ENCODE results near the gene OLFML2A. TPM values are rescaled to one million over a fixed set of nuclear protein-coding genes. Genes with fewer than 3 reads are reported as not detected.
"Not testable (repeated sequence)": the region's sequence is repeated elsewhere in the genome, so short reads cannot be mapped to it uniquely, and the experiment has no call there.

The OLFML2A gene
- total RNA-seq, 1 experiment from 2014 or later: 5.8 TPM

- Histone ChIP-seq H3K9ac (ENCODE audit: extremely low read depth, insufficient read length, low read length) (no peak overlapping the region), H4K20me1 (ENCODE audit: control insufficient read depth, insufficient read depth, insufficient read length) (no peaks in the 10 kb centered on the region), H3K56ac (ENCODE audit: insufficient read length, low read depth, low read length) (no peak overlapping the region), H2AFZ (ENCODE audit: low read length) (no peak overlapping the region), H3K79me2 (ENCODE audit: insufficient read depth, low read length) (no peaks in the 10 kb centered on the region), H3K27me3 (ENCODE audit: insufficient read depth, low read length) (no peaks in the 10 kb centered on the region), H2BK15ac (ENCODE audit: low read depth, low read length) (no peak overlapping the region), H3K9me3 (ENCODE audit: control insufficient read depth, low read depth, low read length) (no peaks in the 10 kb centered on the region), H3K23me2 (ENCODE audit: insufficient read length, low read depth, low read length, poor library complexity, severe bottlenecking) (no peaks in the 10 kb centered on the region), H3K4ac (ENCODE audit: low read depth, low read length) (no peak overlapping the region), H2BK20ac (ENCODE audit: low read depth, low read length, poor library complexity, severe bottlenecking) (no peak overlapping the region), H3K18ac (ENCODE audit: insufficient read length, low read depth, low read length) (no peak overlapping the region), H4K8ac (replicated peaks; ENCODE audit: insufficient read length, low read depth, low read length) (no peak overlapping the region), H4K5ac (ENCODE audit: insufficient read length, low read depth, low read length) (no peak overlapping the region), H2BK5ac (ENCODE audit: insufficient read length, low read length) (no peak overlapping the region), H3K23ac (ENCODE audit: insufficient read length, low read depth, low read length) (no peak overlapping the region), H3K14ac (ENCODE audit: insufficient read depth, low read length) (no peak overlapping the region), H3T11ph (ENCODE audit: low read length) (no peak overlapping the region), H3K79me1 (ENCODE audit: insufficient read depth, low read depth, low read length, poor library complexity, severe bottlenecking) (no peaks in the 10 kb centered on the region), H3K4me1 (ENCODE audit: insufficient read depth, low read length) (no peaks in the 10 kb centered on the region), H4K91ac (ENCODE audit: insufficient read length, low read depth, low read length) (no peak overlapping the region), H2BK120ac (ENCODE audit: low read depth, low read length, poor library complexity, severe bottlenecking) (no peak overlapping the region), H3K27ac (ENCODE audit: insufficient read length, low read depth, low read length) (no peak overlapping the region), H3K4me2 (ENCODE audit: insufficient read depth, insufficient read length, low read length) (no peak overlapping the region), H2AK5ac (ENCODE audit: insufficient read length, low read length) (no peak overlapping the region), H2BK12ac (ENCODE audit: insufficient read length, low read depth, low read length) (no peak overlapping the region)
- TF ChIP-seq CTCF (conservative IDR thresholded peaks at IDR 0.05): no peak
- Mint-ChIP-seq H3K27ac (no peak overlapping the region), H3K4me3 (no peak overlapping the region), H3K4me1 (peaks cover 2 to 14% of the 10 kb centered on the region in 2 experiments; a peak in 2 of 4 replicates), H3K36me3 (ENCODE audit: insufficient read depth in 1 of 3, low read depth in 3 of 3) (peaks cover 0 to 1% (median 0%) of the 10 kb centered on the region in 3 experiments; a peak in 2 of 7 replicates), H3K9me3 (no peaks in the 10 kb centered on the region), H3K27me3 (ENCODE audit: low read depth) (peaks cover 2% of the 10 kb centered on the region; the same call in 1 of the 2 replicates)
- no CpG with 5 or more reads among the region's 13 CpGs for WGBS (ENCODE audit: extremely low coverage, insufficient read length, low lambda C conversion rate)
- DNase-seq: no peak
Observed at GRCh38 chr9:124835026-124835557, 58.2 kb downstream of the OLFML2A start.

- H3K79me1 ChIP-seq (ENCODE audit: insufficient read depth, low read depth, low read length, poor library complexity, severe bottlenecking); H2BK12ac ChIP-seq (ENCODE audit: insufficient read length, low read depth, low read length); H3T11ph ChIP-seq (ENCODE audit: low read length); H3K27me3 ChIP-seq (ENCODE audit: insufficient read depth, low read length); H3K27me3 Mint-ChIP-seq (ENCODE audit: low read depth); H4K20me1 ChIP-seq (ENCODE audit: control insufficient read depth, insufficient read depth, insufficient read length); H4K91ac ChIP-seq (ENCODE audit: insufficient read length, low read depth, low read length); H4K8ac ChIP-seq (replicated peaks; ENCODE audit: insufficient read length, low read depth, low read length); H2BK20ac ChIP-seq (ENCODE audit: low read depth, low read length, poor library complexity, severe bottlenecking); H3K4me2 ChIP-seq (ENCODE audit: insufficient read depth, insufficient read length, low read length); H3K79me2 ChIP-seq (ENCODE audit: insufficient read depth, low read length); H3K23me2 ChIP-seq (ENCODE audit: insufficient read length, low read depth, low read length, poor library complexity, severe bottlenecking); H3K4ac ChIP-seq (ENCODE audit: low read depth, low read length); H3K9me3 Mint-ChIP-seq; H3K18ac ChIP-seq (ENCODE audit: insufficient read length, low read depth, low read length); H2BK5ac ChIP-seq (ENCODE audit: insufficient read length, low read length); H3K9ac ChIP-seq (ENCODE audit: extremely low read depth, insufficient read length, low read length); H4K5ac ChIP-seq (ENCODE audit: insufficient read length, low read depth, low read length); H2AFZ ChIP-seq (ENCODE audit: low read length); H3K36me3 Mint-ChIP-seq (ENCODE audit: insufficient read depth in 1 of 3, low read depth in 3 of 3); H3K9me3 ChIP-seq (ENCODE audit: control insufficient read depth, low read depth, low read length); H3K14ac ChIP-seq (ENCODE audit: insufficient read depth, low read length); H3K56ac ChIP-seq (ENCODE audit: insufficient read length, low read depth, low read length); H3K4me3 Mint-ChIP-seq; H2AK5ac ChIP-seq (ENCODE audit: insufficient read length, low read length); H3K23ac ChIP-seq (ENCODE audit: insufficient read length, low read depth, low read length); H2BK15ac ChIP-seq (ENCODE audit: low read depth, low read length); H3K4me1 ChIP-seq (ENCODE audit: insufficient read depth, low read length); H3K27ac ChIP-seq (ENCODE audit: insufficient read length, low read depth, low read length); H2BK120ac ChIP-seq (ENCODE audit: low read depth, low read length, poor library complexity, severe bottlenecking); DNase-seq: not testable (repeated sequence)
- WGBS (ENCODE audit: extremely low coverage, insufficient read length, low lambda C conversion rate): no CpG with 5 or more reads among the region's 5 CpGs
- H3K4me1 Mint-ChIP-seq: peaks cover 2 to 21% of the 10 kb centered on the region in 2 experiments; a peak in 2 of 4 replicates
- H3K27ac Mint-ChIP-seq: 0 out of 7 replicates have a peak overlapping the region, but pooled peaks of 1 of the 3 experiments have one; percentile 27
Observed at GRCh38 chr9:124838132-124838531, 61.2 kb downstream of the OLFML2A start.
